WTC11 (cell line): ENCODE results near the gene PDGFRA. TPM values are rescaled to one million over a fixed set of nuclear protein-coding genes. Genes with fewer than 3 reads are reported as not detected.

Source experiments
- ATAC-seq: fragments of 200-7000 bp; cut with Tn5 transposase; 2 replicates; pipeline ENCODE4 v1.10.0; 2021; ENCODE audit warnings: mild to moderate bottlenecking, moderate library complexity
- CTCF ChIA-PET: fragments of 300-600 bp; sonication (Branson Sonifier 250); formaldehyde crosslinking; loops from one replicate; lab custom pipeline; 2021; ENCODE audit warnings: antibody characterized with exemption; lab: Charles Lee
- POLR2A ChIA-PET: fragments of 350-600 bp; sonication (Branson Sonifier 250); formaldehyde crosslinking; loops from one replicate; lab custom pipeline; 2021; ENCODE audit warnings: antibody characterized with exemption; lab: Charles Lee
- DNase-seq: peaks from one replicate; pipeline ENCODE4 v3.0.0; 2021; ENCODE audit warnings: low spot score
- H3K27ac Mint-ChIP-seq: 2 replicates; pipeline ENCODE4 v1.8.0; 2021; ENCODE audit warnings: mixed read lengths
- H3K27me3 Mint-ChIP-seq: 2 replicates; pipeline ENCODE4 v1.8.0; 2021; ENCODE audit warnings: low read depth, mild to moderate bottlenecking, moderate library complexity, mixed read lengths
- H3K36me3 Mint-ChIP-seq: 2 replicates; pipeline ENCODE4 v1.8.0; 2021; ENCODE audit warnings: mixed read lengths
- H3K4me1 Mint-ChIP-seq: 2 replicates; pipeline ENCODE4 v1.8.0; 2022; ENCODE audit warnings: mixed read lengths
- H3K4me3 Mint-ChIP-seq: 2 replicates; pipeline ENCODE4 v1.8.0; 2021; ENCODE audit warnings: mild to moderate bottlenecking, moderate library complexity, mixed read lengths
- H3K9me3 Mint-ChIP-seq: 2 replicates; pipeline ENCODE4 v1.8.0; 2021; ENCODE audit warnings: mixed read lengths
- ATF1 ChIP-seq: sonication (generic); formaldehyde crosslinking; IDR thresholded peaks from 2 replicates; pipeline ENCODE4 v1.8.1; 2023; ENCODE audit warnings: mild to moderate bottlenecking, moderate library complexity, missing genetic modification reagents
- CBFB ChIP-seq: sonication (generic); formaldehyde crosslinking; IDR thresholded peaks from 2 replicates; pipeline ENCODE4 v1.8.1; 2022; ENCODE audit warnings: mild to moderate bottlenecking, low read depth, missing genetic modification reagents
- NR2C2 ChIP-seq: sonication (generic); formaldehyde crosslinking; IDR thresholded peaks from 2 replicates; pipeline ENCODE4 v1.8.0; 2022; ENCODE audit warnings: mild to moderate bottlenecking, missing genetic modification reagents
- NR3C1 ChIP-seq: sonication (generic); formaldehyde crosslinking; conservative IDR thresholded peaks from 2 replicates; pipeline ENCODE4 v1.8.1; 2023; ENCODE audit warnings: low read depth, mild to moderate bottlenecking, missing genetic modification reagents
- TCF7 ChIP-seq: sonication (generic); formaldehyde crosslinking; IDR thresholded peaks from 2 replicates; pipeline ENCODE4 v1.8.0; 2022; ENCODE audit warnings: mild to moderate bottlenecking, low read depth, missing genetic modification reagents, moderate library complexity
- TEAD1 ChIP-seq: sonication (generic); formaldehyde crosslinking; IDR thresholded peaks from 2 replicates; pipeline ENCODE4 v1.8.0; 2022; ENCODE audit warnings: mild to moderate bottlenecking, missing genetic modification reagents
- TP53 ChIP-seq: sonication (generic); formaldehyde crosslinking; IDR thresholded peaks from 2 replicates; pipeline ENCODE4 v1.8.1; 2023; ENCODE audit warnings: mild to moderate bottlenecking, missing genetic modification reagents
- ZBTB21 ChIP-seq: sonication (generic); formaldehyde crosslinking; IDR thresholded peaks from 2 replicates; pipeline ENCODE4 v1.8.1; 2023; ENCODE audit warnings: mild to moderate bottlenecking, missing genetic modification reagents, borderline replicate concordance
- ZNF138 ChIP-seq: sonication (generic); formaldehyde crosslinking; conservative IDR thresholded peaks from 2 replicates; pipeline ENCODE4 v1.8.1; 2022; ENCODE audit warnings: mild to moderate bottlenecking, moderate library complexity, missing genetic modification reagents
- total RNA-seq: library from RNA; stranded (reverse); gene quantifications from 3 replicates; pipeline ENCODE4 v1.2.3, GENCODE V29; 2021
- TF ChIP-seq, protein P1 (sequence below): sonication (generic); formaldehyde crosslinking; conservative IDR thresholded peaks from 2 replicates; pipeline ENCODE4 v1.8.1; 2022; ENCODE audit warnings: mild to moderate bottlenecking, missing genetic modification reagents
- TF ChIP-seq, protein P2 (sequence below): sonication (generic); formaldehyde crosslinking; IDR thresholded peaks from 2 replicates; pipeline ENCODE4 v1.8.1; 2023; ENCODE audit warnings: mild to moderate bottlenecking, missing genetic modification reagents
- TF ChIP-seq, protein P3 (sequence below): fragments of 250-450 bp; sonication (Bioruptor Pico); conservative IDR thresholded peaks from 2 replicates; pipeline ENCODE4 v1.9.0; 2021; ENCODE audit warnings: mild to moderate bottlenecking
- TF ChIP-seq, protein P4 (sequence below): sonication (generic); formaldehyde crosslinking; IDR thresholded peaks from 2 replicates; pipeline ENCODE4 v1.8.1; 2023; ENCODE audit warnings: mild to moderate bottlenecking, missing genetic modification reagents, moderate library complexity
- TF ChIP-seq, protein P5 (sequence below): sonication (generic); formaldehyde crosslinking; conservative IDR thresholded peaks from 2 replicates; pipeline ENCODE4 v1.8.1; 2023; ENCODE audit warnings: mild to moderate bottlenecking, low read depth, missing genetic modification reagents, moderate library complexity

Gene PDGFRA
- total RNA-seq, 1 experiment from 2014 or later: 3.3 TPM

DNA sequence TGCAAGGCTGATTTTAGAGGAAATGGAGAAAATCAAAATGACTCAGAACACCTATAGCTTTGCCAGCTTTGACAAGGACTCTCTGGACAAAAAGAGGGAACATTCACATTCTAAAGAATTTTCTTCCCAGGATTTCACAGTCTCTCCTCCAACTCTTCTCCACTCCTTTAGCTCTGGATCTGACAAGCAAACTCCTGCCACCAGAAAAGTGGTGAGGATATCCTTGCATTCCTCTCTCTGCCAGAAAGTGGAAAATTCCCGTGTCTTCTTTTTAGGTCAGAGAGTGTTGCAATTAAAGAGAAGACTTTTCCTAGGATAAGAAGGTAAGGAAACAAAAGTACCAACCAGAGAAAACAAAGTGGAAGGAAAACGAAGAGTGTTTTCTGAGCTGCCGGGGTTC is 16.1 kb upstream of the PDGFRA start:
- ATAC-seq (no peak), DNase-seq (no peak)
- ChIA-PET CTCF (interaction anchor here (0.9 to 1.6 kb wide), 3 partner anchors 19 to 283 kb away, joined by 3 to 8 read pairs (median 6); no protein-coding TSS in a partner anchor), POLR2A (no interaction called here)
- peaks cover 14% of the 10 kb centered on the region for H3K27me3 Mint-ChIP-seq
- peaks cover 9% of the 10 kb centered on the region for H3K4me1 Mint-ChIP-seq
- H3K4me3 Mint-ChIP-seq: no peak overlapping the region
- H3K36me3 Mint-ChIP-seq: peaks cover 3% of the 10 kb centered on the region
- H3K9me3 Mint-ChIP-seq: peaks cover 17% of the 10 kb centered on the region
- H3K27ac Mint-ChIP-seq: no peak overlapping the region
- TF ChIP-seq, protein P1, sequence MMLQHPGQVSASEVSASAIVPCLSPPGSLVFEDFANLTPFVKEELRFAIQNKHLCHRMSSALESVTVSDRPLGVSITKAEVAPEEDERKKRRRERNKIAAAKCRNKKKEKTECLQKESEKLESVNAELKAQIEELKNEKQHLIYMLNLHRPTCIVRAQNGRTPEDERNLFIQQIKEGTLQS (CRISPR knock-in tag): no peak
- TF ChIP-seq ZBTB21 (CRISPR knock-in tag) (no peak), TCF7 (CRISPR knock-in tag) (no peak), ZNF138 (no peak)
- TF ChIP-seq, protein P2, sequence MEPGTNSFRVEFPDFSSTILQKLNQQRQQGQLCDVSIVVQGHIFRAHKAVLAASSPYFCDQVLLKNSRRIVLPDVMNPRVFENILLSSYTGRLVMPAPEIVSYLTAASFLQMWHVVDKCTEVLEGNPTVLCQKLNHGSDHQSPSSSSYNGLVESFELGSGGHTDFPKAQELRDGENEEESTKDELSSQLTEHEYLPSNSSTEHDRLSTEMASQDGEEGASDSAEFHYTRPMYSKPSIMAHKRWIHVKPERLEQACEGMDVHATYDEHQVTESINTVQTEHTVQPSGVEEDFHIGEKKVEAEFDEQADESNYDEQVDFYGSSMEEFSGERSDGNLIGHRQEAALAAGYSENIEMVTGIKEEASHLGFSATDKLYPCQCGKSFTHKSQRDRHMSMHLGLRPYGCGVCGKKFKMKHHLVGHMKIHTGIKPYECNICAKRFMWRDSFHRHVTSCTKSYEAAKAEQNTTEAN (CRISPR knock-in tag): no peak
- TF ChIP-seq, protein P3, sequence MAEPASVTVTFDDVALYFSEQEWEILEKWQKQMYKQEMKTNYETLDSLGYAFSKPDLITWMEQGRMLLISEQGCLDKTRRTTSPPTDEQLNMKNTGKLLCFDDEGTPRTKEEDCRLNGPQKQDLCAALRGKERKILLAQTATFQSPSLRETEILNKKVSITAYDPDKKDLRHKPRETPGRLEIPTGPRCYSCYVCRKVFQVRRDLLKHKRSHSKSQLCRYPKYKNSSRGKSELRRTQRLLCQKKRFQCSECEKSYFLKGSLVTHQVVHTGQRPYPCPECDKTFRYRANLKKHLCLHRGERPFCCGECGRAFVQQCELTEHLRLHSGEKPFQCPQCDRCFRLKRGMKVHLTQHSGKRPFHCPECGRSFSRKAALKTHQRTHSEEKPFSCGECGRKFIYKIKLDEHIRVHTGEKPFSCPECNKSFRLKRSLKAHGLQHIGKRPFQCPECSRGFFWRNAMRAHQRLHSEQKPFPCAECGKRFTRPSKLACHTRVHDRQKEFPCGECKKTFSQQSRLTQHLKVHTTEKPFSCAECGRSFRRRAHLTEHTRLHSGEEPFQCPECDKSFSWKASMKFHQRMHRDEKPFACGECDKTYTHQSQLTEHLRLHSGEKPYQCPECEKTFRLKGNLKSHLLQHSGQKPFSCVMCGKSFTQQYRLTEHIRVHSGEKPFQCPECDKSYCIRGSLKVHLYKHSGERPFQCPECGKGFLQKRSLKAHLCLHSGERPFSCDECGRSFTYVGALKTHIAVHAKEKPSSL (CRISPR knock-in tag): no peak

DNA sequence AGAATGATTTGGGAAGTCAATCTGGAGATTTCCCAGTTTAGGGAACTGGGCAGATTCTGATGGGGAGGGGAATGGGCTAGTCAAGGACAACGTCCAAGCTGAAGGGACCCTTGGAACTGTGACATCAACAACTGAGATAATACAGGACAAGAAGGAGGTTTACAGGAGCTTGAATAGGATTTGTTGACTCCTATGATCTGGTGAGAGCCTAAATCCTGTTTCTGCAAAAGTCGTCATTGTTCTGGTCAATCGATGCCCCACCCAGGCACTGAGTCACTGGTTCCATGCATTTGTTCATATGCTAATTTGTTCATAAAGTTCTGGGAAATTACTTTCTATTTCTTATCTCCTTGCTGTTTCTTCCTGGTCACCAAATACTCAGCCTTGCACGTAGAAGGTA is 15.3 kb upstream of the PDGFRA start:
- Mint-ChIP-seq H3K27me3 (peaks cover 22% of the 10 kb centered on the region), H3K4me1 (peaks cover 11% of the 10 kb centered on the region), H3K9me3 (peaks cover 17% of the 10 kb centered on the region), H3K36me3 (peaks cover 3% of the 10 kb centered on the region), H3K27ac (no peak overlapping the region), H3K4me3 (no peak overlapping the region)
- DNase-seq (no peak), ATAC-seq (no peak)
- TF ChIP-seq NR2C2 (CRISPR knock-in tag) (no peak), TEAD1 (CRISPR knock-in tag) (no peak), ATF1 (CRISPR knock-in tag) (no peak)
- POLR2A ChIA-PET: no interaction called here
- CTCF ChIA-PET: interaction anchor here (1.6 kb wide), 1 partner anchor 284 kb away, joined by 6 read pairs; no protein-coding TSS in a partner anchor

DNA sequence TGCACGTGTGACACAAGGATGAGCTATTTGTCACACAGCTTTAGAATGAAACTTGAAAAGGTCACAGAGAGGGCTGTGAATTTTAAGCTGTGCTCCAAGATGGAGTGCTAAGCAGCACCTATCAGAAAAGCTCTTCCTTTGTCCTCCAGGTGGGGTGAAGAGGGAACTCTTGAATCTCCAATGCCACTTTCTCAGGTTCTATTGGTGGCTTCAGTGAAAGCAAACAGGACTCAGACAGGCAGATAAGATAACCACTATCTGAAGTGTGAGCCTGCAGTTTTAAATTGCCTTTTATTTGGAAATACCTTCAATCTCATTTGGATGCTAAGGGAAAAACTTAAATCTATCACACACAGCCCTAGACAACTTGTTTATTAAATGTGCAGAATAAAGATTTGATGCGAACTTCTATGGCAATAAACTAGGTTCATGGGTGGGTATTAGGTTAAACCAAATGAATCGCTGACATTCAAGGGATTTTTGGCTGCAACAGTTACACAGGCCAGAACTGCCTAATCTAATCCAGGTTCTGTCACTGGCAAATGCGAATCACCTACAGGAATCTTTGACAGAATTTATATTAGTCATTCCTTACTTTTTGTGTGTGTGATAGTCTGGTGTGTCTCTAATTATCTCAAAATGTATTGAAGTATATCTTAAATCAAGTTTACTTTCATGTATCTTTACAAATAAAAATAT is 13.6 kb upstream of the PDGFRA start:
- Mint-ChIP-seq H3K4me1 (peaks cover 11% of the 10 kb centered on the region), H3K4me3 (no peak overlapping the region), H3K36me3 (peaks cover 3% of the 10 kb centered on the region), H3K27me3 (peaks cover 40% of the 10 kb centered on the region), H3K27ac (no peak overlapping the region), H3K9me3 (peaks cover 8% of the 10 kb centered on the region)
- ChIA-PET CTCF (interaction anchor here (0.8 to 2.6 kb wide), 3 partner anchors 18 to 343 kb away, joined by 3 to 23 read pairs (median 7); no protein-coding TSS in a partner anchor), POLR2A (no interaction called here)
- TF ChIP-seq CBFB (CRISPR knock-in tag): no peak
- TF ChIP-seq, protein P4, sequence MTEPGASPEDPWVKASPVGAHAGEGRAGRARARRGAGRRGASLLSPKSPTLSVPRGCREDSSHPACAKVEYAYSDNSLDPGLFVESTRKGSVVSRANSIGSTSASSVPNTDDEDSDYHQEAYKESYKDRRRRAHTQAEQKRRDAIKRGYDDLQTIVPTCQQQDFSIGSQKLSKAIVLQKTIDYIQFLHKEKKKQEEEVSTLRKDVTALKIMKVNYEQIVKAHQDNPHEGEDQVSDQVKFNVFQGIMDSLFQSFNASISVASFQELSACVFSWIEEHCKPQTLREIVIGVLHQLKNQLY (CRISPR knock-in tag): no peak
- TF ChIP-seq TP53 (CRISPR knock-in tag): no peak
- TF ChIP-seq, protein P5, sequence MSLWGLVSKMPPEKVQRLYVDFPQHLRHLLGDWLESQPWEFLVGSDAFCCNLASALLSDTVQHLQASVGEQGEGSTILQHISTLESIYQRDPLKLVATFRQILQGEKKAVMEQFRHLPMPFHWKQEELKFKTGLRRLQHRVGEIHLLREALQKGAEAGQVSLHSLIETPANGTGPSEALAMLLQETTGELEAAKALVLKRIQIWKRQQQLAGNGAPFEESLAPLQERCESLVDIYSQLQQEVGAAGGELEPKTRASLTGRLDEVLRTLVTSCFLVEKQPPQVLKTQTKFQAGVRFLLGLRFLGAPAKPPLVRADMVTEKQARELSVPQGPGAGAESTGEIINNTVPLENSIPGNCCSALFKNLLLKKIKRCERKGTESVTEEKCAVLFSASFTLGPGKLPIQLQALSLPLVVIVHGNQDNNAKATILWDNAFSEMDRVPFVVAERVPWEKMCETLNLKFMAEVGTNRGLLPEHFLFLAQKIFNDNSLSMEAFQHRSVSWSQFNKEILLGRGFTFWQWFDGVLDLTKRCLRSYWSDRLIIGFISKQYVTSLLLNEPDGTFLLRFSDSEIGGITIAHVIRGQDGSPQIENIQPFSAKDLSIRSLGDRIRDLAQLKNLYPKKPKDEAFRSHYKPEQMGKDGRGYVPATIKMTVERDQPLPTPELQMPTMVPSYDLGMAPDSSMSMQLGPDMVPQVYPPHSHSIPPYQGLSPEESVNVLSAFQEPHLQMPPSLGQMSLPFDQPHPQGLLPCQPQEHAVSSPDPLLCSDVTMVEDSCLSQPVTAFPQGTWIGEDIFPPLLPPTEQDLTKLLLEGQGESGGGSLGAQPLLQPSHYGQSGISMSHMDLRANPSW (CRISPR knock-in tag): no peak
- TF ChIP-seq, protein P2 (CRISPR knock-in tag): no peak
- no peak for TF ChIP-seq TEAD1 (CRISPR knock-in tag)
- no peak for TF ChIP-seq NR3C1 (CRISPR knock-in tag)
- ATAC-seq: no peak
- DNase-seq: no peak
